IMR-90 (cell line): Measurements from ENCODE around the gene TMSB15C. TPM values are rescaled to one million over a fixed set of nuclear protein-coding genes. Genes with fewer than 3 reads are reported as not detected.
A peak's percentile ranks its signal among the peaks of the same experiment; 100 is the strongest.

Source experiments
- ATAC-seq: fragments of 200-7000 bp; cut with Tn5 transposase; 2 replicates; pipeline ENCODE4 v1.9.1; 2020; ENCODE audit warnings: low read depth, mild to moderate bottlenecking, moderate library complexity
- BruUV-seq: library from RNA; stranded (reverse); fragments of 400-500 nt; replicated peaks from 2 replicates; lab custom pipeline; 2021; lab: Mats Ljungman, UMichigan
- CTCF ChIA-PET: fragments of 300-600 bp; formaldehyde crosslinking; extraction: SDS; loops from one replicate; lab custom pipeline; 2021; ENCODE audit warnings: antibody characterized with exemption; lab: Yijun Ruan, JAX
- POLR2A ChIA-PET: fragments of 300-600 bp; sonication (Branson Sonifier 250); formaldehyde crosslinking; loops from one replicate; lab custom pipeline; 2022; ENCODE audit warnings: antibody characterized with exemption; ENCODE audit not compliant: unreplicated experiment; lab: Charles Lee
- DNase-seq: peaks from one replicate; pipeline ENCODE4 v3.0.0; 2013
- H2AFZ ChIP-seq: replicated peaks from 2 replicates; pipeline ENCODE3; 2013; ENCODE audit warnings: low read length, mild to moderate bottlenecking; ENCODE audit not compliant: poor library complexity
- H2AK5ac ChIP-seq: 2 replicates; pipeline ENCODE4 v1.6.1; 2013; ENCODE audit warnings: low read depth, low read length, inconsistent platforms
- H2AK9ac ChIP-seq: replicated peaks from 2 replicates; pipeline ENCODE3; 2013; ENCODE audit warnings: mild to moderate bottlenecking, low read depth, low read length, moderate library complexity; ENCODE audit not compliant: poor library complexity
- H2BK120ac ChIP-seq: 2 replicates; pipeline ENCODE4 v1.6.1; 2013; ENCODE audit warnings: low read depth, low read length, inconsistent platforms
- H2BK15ac ChIP-seq: 3 replicates; pipeline ENCODE4 v1.6.1; 2013; ENCODE audit warnings: low read depth, low read length, inconsistent platforms
- H2BK20ac ChIP-seq: 2 replicates; pipeline ENCODE4 v1.6.1; 2013; ENCODE audit warnings: low read depth, mild to moderate bottlenecking, inconsistent platforms, low read length, moderate library complexity
- H2BK5ac ChIP-seq: 2 replicates; pipeline ENCODE4 v1.6.1; 2013; ENCODE audit warnings: mild to moderate bottlenecking, low read depth, low read length, inconsistent platforms; ENCODE audit not compliant: poor library complexity, severe bottlenecking
- H3K14ac ChIP-seq: replicated peaks from 2 replicates; pipeline ENCODE4 v1.6.1; 2013; ENCODE audit warnings: low read depth, low read length, inconsistent platforms
- H3K18ac ChIP-seq: 2 replicates; pipeline ENCODE4 v1.6.1; 2013; ENCODE audit warnings: low read depth, low read length, control low read depth
- H3K23ac ChIP-seq: 2 replicates; pipeline ENCODE4 v1.6.1; 2013; ENCODE audit warnings: low read depth, low read length, inconsistent platforms
- H3K27ac ChIP-seq: 2 replicates; pipeline ENCODE4 v1.5.1; 2013; ENCODE audit warnings: mild to moderate bottlenecking, control low read depth, low read length; ENCODE audit not compliant: insufficient read depth
- H3K27me3 ChIP-seq: 2 replicates; pipeline ENCODE4 v1.6.1; 2013; ENCODE audit warnings: low read length; ENCODE audit not compliant: control insufficient read depth, insufficient read depth
- H3K36me3 ChIP-seq: 2 replicates; pipeline ENCODE4 v1.6.1; 2013; ENCODE audit warnings: low read length, mixed read lengths; ENCODE audit not compliant: control insufficient read depth, insufficient read depth
- H3K4ac ChIP-seq: 2 replicates; pipeline ENCODE4 v1.6.1; 2013; ENCODE audit warnings: low read depth, low read length, inconsistent platforms
- H3K4me1 ChIP-seq: 2 replicates; pipeline ENCODE4 v1.6.1; 2013; ENCODE audit warnings: low read length, mixed read lengths; ENCODE audit not compliant: control insufficient read depth, insufficient read depth
- H3K4me2 ChIP-seq: 2 replicates; pipeline ENCODE4 v1.6.1; 2013; ENCODE audit warnings: low read depth, mild to moderate bottlenecking, control low read depth, low read length, moderate library complexity
- H3K4me3 ChIP-seq: 2 replicates; pipeline ENCODE4 v1.5.1; 2013; ENCODE audit warnings: low read depth, mild to moderate bottlenecking, control low read depth, low read length, moderate library complexity; ENCODE audit not compliant: insufficient read depth
- H3K56ac ChIP-seq: 2 replicates; pipeline ENCODE4 v1.6.1; 2013; ENCODE audit warnings: low read length, inconsistent platforms; ENCODE audit not compliant: insufficient read depth; ENCODE audit errors: extremely low read depth
- H3K79me1 ChIP-seq, 2 experiments: 2 replicates each; pipeline ENCODE4 v1.6.1; 2013; ENCODE audit warnings: low read length in 2 of 2, inconsistent platforms in 1 of 2, low read depth in 1 of 2
- H3K9ac ChIP-seq: 2 replicates; pipeline ENCODE4 v1.6.1; 2013; ENCODE audit warnings: low read depth, low read length, control low read depth
- H3K9me1 ChIP-seq: 2 replicates; pipeline ENCODE4 v1.6.1; 2013; ENCODE audit warnings: low read length, inconsistent platforms; ENCODE audit not compliant: insufficient read depth
- H3K9me3 ChIP-seq: 2 replicates; pipeline ENCODE4 v1.6.1; 2013; ENCODE audit warnings: low read length; ENCODE audit not compliant: control insufficient read depth, insufficient read depth
- H4K20me1 ChIP-seq: 2 replicates; pipeline ENCODE4 v1.6.1; 2013; ENCODE audit warnings: low read length, inconsistent platforms; ENCODE audit not compliant: insufficient read depth
- H4K5ac ChIP-seq: 2 replicates; pipeline ENCODE4 v1.6.1; 2013; ENCODE audit warnings: mild to moderate bottlenecking, low read depth, low read length, control low read depth
- H4K8ac ChIP-seq, 2 experiments: 2 replicates each; pipeline ENCODE4 v1.6.1; 2013; ENCODE audit warnings: low read depth in 2 of 2, low read length in 2 of 2, control low read depth in 1 of 2, inconsistent platforms in 1 of 2
- H4K91ac ChIP-seq: 2 replicates; pipeline ENCODE4 v1.6.1; 2013; ENCODE audit warnings: low read depth, low read length, inconsistent platforms; ENCODE audit not compliant: insufficient read depth
- BHLHE40 ChIP-seq: fragments of 150-350 bp; IDR thresholded peaks from 2 replicates; pipeline ENCODE4 v1.6.1; 2016; ENCODE audit warnings: mild to moderate bottlenecking, low read depth, low read length
- CEBPB ChIP-seq: IDR thresholded peaks from 2 replicates; pipeline ENCODE4 v1.6.1; 2012; ENCODE audit warnings: low read depth, low read length, improper control_type of control experiment
- CHD1 ChIP-seq: IDR thresholded peaks from 2 replicates; pipeline ENCODE4 v1.6.1; 2012; ENCODE audit warnings: low read depth, low read length, improper control_type of control experiment
- CTCF ChIP-seq: conservative IDR thresholded peaks from 2 replicates; pipeline ENCODE4 v1.5.1; 2012; ENCODE audit warnings: mild to moderate bottlenecking, low read depth, low read length, improper control_type of control experiment
- ELK1 ChIP-seq: fragments of 150-350 bp; IDR thresholded peaks from 2 replicates; pipeline ENCODE4 v1.6.1; 2016; ENCODE audit warnings: low read depth, mild to moderate bottlenecking, low read length, moderate library complexity, borderline replicate concordance
- FOS ChIP-seq: fragments of 150-350 bp; IDR thresholded peaks from 2 replicates; pipeline ENCODE4 v1.6.1; 2016; ENCODE audit warnings: low read depth, low read length
- MAZ ChIP-seq: IDR thresholded peaks from 2 replicates; pipeline ENCODE4 v1.6.1; 2012; ENCODE audit warnings: low read depth, mild to moderate bottlenecking, low read length, improper control_type of control experiment, moderate library complexity, borderline replicate concordance
- MXI1 ChIP-seq: IDR thresholded peaks from 2 replicates; pipeline ENCODE4 v1.6.1; 2012; ENCODE audit warnings: low read depth, mild to moderate bottlenecking, low read length, moderate library complexity, borderline replicate concordance
- POLR2A ChIP-seq: IDR thresholded peaks from 2 replicates; pipeline ENCODE4 v1.6.1; 2012; ENCODE audit warnings: mild to moderate bottlenecking, low read depth, low read length
- RFX5 ChIP-seq: IDR thresholded peaks from 2 replicates; pipeline ENCODE4 v1.8.0; 2012; ENCODE audit warnings: low read depth, mild to moderate bottlenecking, low read length, moderate library complexity
- SMC3 ChIP-seq: fragments of 150-350 bp; IDR thresholded peaks from 2 replicates; pipeline ENCODE4 v1.6.1; 2016; ENCODE audit warnings: low read depth, mild to moderate bottlenecking, antibody characterized with exemption, low read length, moderate library complexity
- WGBS, 2 experiments: methylation state at CpG; one replicate each; pipeline versions ENCODE4 v1.1.5 to v1.1.7; 2013; ENCODE audit warnings: missing lambda C conversion rate in 2 of 2; ENCODE audit not compliant: insufficient read length in 1 of 2; ENCODE audit errors: extremely low coverage in 2 of 2; 5-methylcytosine and 5-hydroxymethylcytosine counted together
- dilution Hi-C: fragments of 300-500 bp; cut with HindIII; formaldehyde crosslinking; loops from one replicate; pipeline ENCODE4 v1.14.3; 2018; ENCODE audit warnings: low sequenced_read_pairs; ENCODE audit not compliant: unreplicated experiment
- in situ Hi-C: fragments of 300-500 bp; cut with MboI; formaldehyde crosslinking; loops from 3 replicates; pipeline ENCODE4 v1.14.3; 2019; ENCODE audit warnings: low sequenced_read_pairs, inconsistent platforms, mixed read lengths
- intact Hi-C: fragments of 100-400 bp; cut with micrococcal nuclease; formaldehyde crosslinking; loops from 2 replicates; pipeline ENCODE4 v1.10.0; 2022
- polyA plus RNA-seq, 3 experiments: library from polyadenylated mRNA; depleted of rRNA; stranded (reverse); fragments of >200 nt; gene quantifications; 2 replicates each; pipeline ENCODE4 v1.2.3, GENCODE V29; 2012; ENCODE audit warnings: low replicate concordance in 1 of 3
- total RNA-seq: library from RNA; depleted of rRNA; stranded (reverse); fragments of >200 nt; gene quantifications from 2 replicates; pipeline ENCODE4 v1.2.3, GENCODE V29; 2012

The TMSB15C gene
- total and polyA plus RNA-seq, 2 of the 4 experiments (the other 2 are of a cell fraction), result 1.9 to 2.0 TPM

- H3K4me3 ChIP-seq, result no peak overlapping the region
- WGBS, 2 experiments, result 80% methylated on average over 3 of the region's 7 CpGs; no CpG with 5 or more reads in 1 of the 2 experiments
- H4K5ac ChIP-seq, result no peak overlapping the region
- in situ Hi-C loops, result no loop called here
- H2BK120ac ChIP-seq, result no peak overlapping the region
- ATAC-seq (no peak), DNase-seq (no peak)
- no peak overlapping the region for H3K27ac ChIP-seq
- no peak overlapping the region for H4K8ac ChIP-seq
- dilution Hi-C loops, result no loop called here
- peaks cover 4% of the 10 kb centered on the region for H3K27me3 ChIP-seq
- H2BK15ac ChIP-seq, result no peak overlapping the region
- H2AK5ac ChIP-seq, result no peak overlapping the region
- H3K79me1 ChIP-seq, result no peaks in the 10 kb centered on the region
- no peaks in the 10 kb centered on the region for H3K4me1 ChIP-seq
- H4K20me1 ChIP-seq, result no peaks in the 10 kb centered on the region
- POLR2A ChIA-PET, result no interaction called here
- H2AFZ ChIP-seq, result peak overlapping the region; percentile 11
- H2BK5ac ChIP-seq, result no peak overlapping the region
- H3K56ac ChIP-seq, result no peak overlapping the region
- no peak overlapping the region for H3K18ac ChIP-seq
- H3K36me3 ChIP-seq, result no peaks in the 10 kb centered on the region
- H3K9me3 ChIP-seq, result no peaks in the 10 kb centered on the region
- intact Hi-C loops, result no loop called here
- H3K9me1 ChIP-seq, result no peaks in the 10 kb centered on the region
- H2BK20ac ChIP-seq, result no peak overlapping the region
- no peak overlapping the region for H3K14ac ChIP-seq
- H3K4ac ChIP-seq, result no peak overlapping the region
- H4K91ac ChIP-seq, result no peak overlapping the region
- CTCF ChIA-PET, result no interaction called here
- no peak overlapping the region for H3K4me2 ChIP-seq
- no peak overlapping the region for H3K23ac ChIP-seq
- H2AK9ac ChIP-seq, result no peak overlapping the region
- TF ChIP-seq ELK1 (no peak), MXI1 (no peak), RFX5 (no peak), BHLHE40 (no peak), CEBPB (no peak), FOS (no peak), CTCF (no peak), MAZ (no peak), CHD1 (no peak), SMC3 (no peak), POLR2A (no peak)
- BruUV-seq, result no TSS peak
- H3K9ac ChIP-seq, result no peak overlapping the region
Observed at GRCh38 chrX:104085477-104085876, 9.4 kb upstream of the TMSB15C start.
